IMR-90 (cell line): Measurements from ENCODE around the gene TYRP1.

Source experiments
- POLR2A ChIP-seq: IDR thresholded peaks from 2 replicates; pipeline ENCODE4 v1.6.1; 2012; ENCODE audit warnings: mild to moderate bottlenecking, low read depth, low read length
- TF ChIP-seq, protein P1 (sequence below): conservative IDR thresholded peaks from 2 replicates; pipeline ENCODE4 v1.5.1; 2012; ENCODE audit warnings: mild to moderate bottlenecking, low read depth, low read length, improper control_type of control experiment

GRCh38 chr9:12702160-12702758 is 9.1 kb downstream of the TYRP1 start:
- TF ChIP-seq, protein P1, sequence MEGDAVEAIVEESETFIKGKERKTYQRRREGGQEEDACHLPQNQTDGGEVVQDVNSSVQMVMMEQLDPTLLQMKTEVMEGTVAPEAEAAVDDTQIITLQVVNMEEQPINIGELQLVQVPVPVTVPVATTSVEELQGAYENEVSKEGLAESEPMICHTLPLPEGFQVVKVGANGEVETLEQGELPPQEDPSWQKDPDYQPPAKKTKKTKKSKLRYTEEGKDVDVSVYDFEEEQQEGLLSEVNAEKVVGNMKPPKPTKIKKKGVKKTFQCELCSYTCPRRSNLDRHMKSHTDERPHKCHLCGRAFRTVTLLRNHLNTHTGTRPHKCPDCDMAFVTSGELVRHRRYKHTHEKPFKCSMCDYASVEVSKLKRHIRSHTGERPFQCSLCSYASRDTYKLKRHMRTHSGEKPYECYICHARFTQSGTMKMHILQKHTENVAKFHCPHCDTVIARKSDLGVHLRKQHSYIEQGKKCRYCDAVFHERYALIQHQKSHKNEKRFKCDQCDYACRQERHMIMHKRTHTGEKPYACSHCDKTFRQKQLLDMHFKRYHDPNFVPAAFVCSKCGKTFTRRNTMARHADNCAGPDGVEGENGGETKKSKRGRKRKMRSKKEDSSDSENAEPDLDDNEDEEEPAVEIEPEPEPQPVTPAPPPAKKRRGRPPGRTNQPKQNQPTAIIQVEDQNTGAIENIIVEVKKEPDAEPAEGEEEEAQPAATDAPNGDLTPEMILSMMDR, result peak; percentile 76
- no peak for TF ChIP-seq POLR2A
